ENCODE results near the gene OSBPL6.

The OSBPL6 gene

DNA sequence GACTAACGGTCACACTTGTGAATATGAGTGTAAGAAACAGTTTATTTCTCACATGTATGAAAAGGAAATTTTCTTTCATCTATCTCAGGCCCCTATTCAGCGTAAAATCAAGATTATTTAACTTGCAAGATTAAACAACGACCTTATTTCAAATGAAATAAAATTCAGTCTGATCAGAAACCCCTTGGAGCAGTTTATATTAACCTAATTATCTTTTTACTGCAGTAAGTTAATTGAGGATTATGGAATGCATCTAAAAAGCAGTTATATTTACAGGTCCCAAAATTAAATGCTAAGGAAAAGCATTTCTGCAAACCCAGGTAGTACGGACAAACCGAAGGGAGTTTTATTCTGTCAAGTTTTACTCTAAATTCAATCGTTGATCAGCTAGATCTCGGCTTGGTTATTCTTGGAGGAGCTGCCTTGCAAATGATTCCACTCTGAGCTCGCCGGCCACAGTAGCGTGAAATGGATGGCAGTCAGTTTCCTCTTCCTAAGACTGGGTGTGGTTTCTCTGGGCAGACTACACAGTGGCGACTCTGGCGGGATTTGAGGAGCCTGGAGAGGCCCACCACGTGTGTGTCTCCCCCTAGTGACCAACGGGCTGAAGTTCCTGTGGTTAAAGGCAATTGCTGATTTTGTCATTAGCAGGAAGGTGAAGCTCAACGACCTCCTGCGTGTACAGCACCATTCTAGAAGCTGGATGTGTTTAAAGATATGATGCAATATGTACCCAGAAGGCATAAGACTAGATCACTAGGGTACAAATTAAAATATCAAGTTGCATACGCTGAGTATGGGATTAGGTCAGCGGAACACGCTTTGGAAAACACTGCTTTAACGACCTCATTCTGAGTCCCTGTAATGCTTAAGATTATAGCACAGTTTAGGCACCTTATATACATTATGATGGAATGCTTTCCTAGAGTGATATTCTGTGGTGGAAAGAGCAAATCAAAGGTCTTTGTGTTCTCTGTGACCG lies 220.2 kb downstream of the OSBPL6 start (continued):
- TF ChIP-seq, protein P1, sequence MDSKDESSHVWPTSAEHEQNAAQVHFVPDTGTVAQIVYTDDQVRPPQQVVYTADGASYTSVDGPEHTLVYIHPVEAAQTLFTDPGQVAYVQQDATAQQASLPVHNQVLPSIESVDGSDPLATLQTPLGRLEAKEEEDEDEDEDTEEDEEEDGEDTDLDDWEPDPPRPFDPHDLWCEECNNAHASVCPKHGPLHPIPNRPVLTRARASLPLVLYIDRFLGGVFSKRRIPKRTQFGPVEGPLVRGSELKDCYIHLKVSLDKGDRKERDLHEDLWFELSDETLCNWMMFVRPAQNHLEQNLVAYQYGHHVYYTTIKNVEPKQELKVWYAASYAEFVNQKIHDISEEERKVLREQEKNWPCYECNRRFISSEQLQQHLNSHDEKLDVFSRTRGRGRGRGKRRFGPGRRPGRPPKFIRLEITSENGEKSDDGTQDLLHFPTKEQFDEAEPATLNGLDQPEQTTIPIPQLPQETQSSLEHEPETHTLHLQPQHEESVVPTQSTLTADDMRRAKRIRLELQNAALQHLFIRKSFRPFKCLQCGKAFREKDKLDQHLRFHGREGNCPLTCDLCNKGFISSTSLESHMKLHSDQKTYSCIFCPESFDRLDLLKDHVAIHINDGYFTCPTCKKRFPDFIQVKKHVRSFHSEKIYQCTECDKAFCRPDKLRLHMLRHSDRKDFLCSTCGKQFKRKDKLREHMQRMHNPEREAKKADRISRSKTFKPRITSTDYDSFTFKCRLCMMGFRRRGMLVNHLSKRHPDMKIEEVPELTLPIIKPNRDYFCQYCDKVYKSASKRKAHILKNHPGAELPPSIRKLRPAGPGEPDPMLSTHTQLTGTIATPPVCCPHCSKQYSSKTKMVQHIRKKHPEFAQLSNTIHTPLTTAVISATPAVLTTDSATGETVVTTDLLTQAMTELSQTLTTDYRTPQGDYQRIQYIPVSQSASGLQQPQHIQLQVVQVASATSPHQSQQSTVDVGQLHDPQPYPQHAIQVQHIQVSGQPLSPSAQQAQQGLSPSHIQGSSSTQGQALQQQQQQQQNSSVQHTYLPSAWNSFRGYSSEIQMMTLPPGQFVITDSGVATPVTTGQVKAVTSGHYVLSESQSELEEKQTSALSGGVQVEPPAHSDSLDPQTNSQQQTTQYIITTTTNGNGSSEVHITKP (tag by site-specific recombination; IDR thresholded peaks at IDR 0.05): peak; percentile 50
- TF ChIP-seq, protein P2, sequence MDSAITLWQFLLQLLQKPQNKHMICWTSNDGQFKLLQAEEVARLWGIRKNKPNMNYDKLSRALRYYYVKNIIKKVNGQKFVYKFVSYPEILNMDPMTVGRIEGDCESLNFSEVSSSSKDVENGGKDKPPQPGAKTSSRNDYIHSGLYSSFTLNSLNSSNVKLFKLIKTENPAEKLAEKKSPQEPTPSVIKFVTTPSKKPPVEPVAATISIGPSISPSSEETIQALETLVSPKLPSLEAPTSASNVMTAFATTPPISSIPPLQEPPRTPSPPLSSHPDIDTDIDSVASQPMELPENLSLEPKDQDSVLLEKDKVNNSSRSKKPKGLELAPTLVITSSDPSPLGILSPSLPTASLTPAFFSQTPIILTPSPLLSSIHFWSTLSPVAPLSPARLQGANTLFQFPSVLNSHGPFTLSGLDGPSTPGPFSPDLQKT (IDR thresholded peaks at IDR 0.05; ENCODE audit: borderline replicate concordance, low read depth, low read length): no peak
- TF ChIP-seq ZNF16 (tag by site-specific recombination; IDR thresholded peaks at IDR 0.05; ENCODE audit: low read depth): no peak
- TF ChIP-seq OVOL3 (tag by site-specific recombination; IDR thresholded peaks at IDR 0.05): peak; percentile 40; the same call in 1 of the 2 replicates
- TF ChIP-seq ZNF155 (tag by site-specific recombination; IDR thresholded peaks at IDR 0.05): no peak
- no peak for TF ChIP-seq MYNN (tag by site-specific recombination; IDR thresholded peaks at IDR 0.05; ENCODE audit: borderline replicate concordance)
- TF ChIP-seq, protein P3, sequence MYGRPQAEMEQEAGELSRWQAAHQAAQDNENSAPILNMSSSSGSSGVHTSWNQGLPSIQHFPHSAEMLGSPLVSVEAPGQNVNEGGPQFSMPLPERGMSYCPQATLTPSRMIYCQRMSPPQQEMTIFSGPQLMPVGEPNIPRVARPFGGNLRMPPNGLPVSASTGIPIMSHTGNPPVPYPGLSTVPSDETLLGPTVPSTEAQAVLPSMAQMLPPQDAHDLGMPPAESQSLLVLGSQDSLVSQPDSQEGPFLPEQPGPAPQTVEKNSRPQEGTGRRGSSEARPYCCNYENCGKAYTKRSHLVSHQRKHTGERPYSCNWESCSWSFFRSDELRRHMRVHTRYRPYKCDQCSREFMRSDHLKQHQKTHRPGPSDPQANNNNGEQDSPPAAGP (tag by site-specific recombination; IDR thresholded peaks at IDR 0.05): peak; percentile 66; the same call in 1 of the 2 replicates
- peak; percentile 96 for TF ChIP-seq ZNF24 (tag by site-specific recombination; IDR thresholded peaks at IDR 0.05)
- no peak for TF ChIP-seq ZFHX2 (tag by site-specific recombination; conservative IDR thresholded peaks at IDR 0.05)
- TF ChIP-seq ZNF707 (tag by site-specific recombination; IDR thresholded peaks at IDR 0.05): no peak
- no peak for TF ChIP-seq ZNF354C (tag by site-specific recombination; IDR thresholded peaks at IDR 0.05; ENCODE audit: borderline replicate concordance, low read depth)
- no peak for TF ChIP-seq ZNF248 (tag by site-specific recombination; IDR thresholded peaks at IDR 0.05)
- no peak for TF ChIP-seq ZNF529 (tag by site-specific recombination; IDR thresholded peaks at IDR 0.05; ENCODE audit: insufficient replicate concordance)
- TF ChIP-seq, protein P4, sequence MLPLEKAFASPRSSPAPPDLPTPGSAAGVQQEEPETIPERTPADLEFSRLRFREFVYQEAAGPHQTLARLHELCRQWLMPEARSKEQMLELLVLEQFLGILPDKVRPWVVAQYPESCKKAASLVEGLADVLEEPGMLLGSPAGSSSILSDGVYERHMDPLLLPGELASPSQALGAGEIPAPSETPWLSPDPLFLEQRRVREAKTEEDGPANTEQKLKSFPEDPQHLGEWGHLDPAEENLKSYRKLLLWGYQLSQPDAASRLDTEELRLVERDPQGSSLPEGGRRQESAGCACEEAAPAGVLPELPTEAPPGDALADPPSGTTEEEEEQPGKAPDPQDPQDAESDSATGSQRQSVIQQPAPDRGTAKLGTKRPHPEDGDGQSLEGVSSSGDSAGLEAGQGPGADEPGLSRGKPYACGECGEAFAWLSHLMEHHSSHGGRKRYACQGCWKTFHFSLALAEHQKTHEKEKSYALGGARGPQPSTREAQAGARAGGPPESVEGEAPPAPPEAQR (tag by site-specific recombination; IDR thresholded peaks at IDR 0.05): 0 out of 2 replicates have a peak, but pooled peaks have one; percentile 20
- no peak for TF ChIP-seq ZNF169 (tag by site-specific recombination; IDR thresholded peaks at IDR 0.05)
- no peak for TF ChIP-seq HOXA7 (CRISPR knock-in tag; IDR thresholded peaks at IDR 0.05; ENCODE audit: borderline replicate concordance)
- no peak for TF ChIP-seq ZNF274 (IDR thresholded peaks at IDR 0.05; ENCODE audit: low read length)
- no peak for TF ChIP-seq ZNF274 (tag by site-specific recombination; IDR thresholded peaks at IDR 0.05; ENCODE audit: borderline replicate concordance)
- TF ChIP-seq ZNF311 (tag by site-specific recombination; IDR thresholded peaks at IDR 0.05; ENCODE audit: borderline replicate concordance): no peak
- TF ChIP-seq ZBTB48 (tag by site-specific recombination; IDR thresholded peaks at IDR 0.05): no peak; the same call in 1 of the 2 replicates
- 0 out of 2 replicates have a peak, but pooled peaks have one; percentile 76 for TF ChIP-seq ZNF785 (tag by site-specific recombination; IDR thresholded peaks at IDR 0.05)
- TF ChIP-seq ZNF221 (tag by site-specific recombination; IDR thresholded peaks at IDR 0.05; ENCODE audit: borderline replicate concordance): no peak
- TF ChIP-seq, protein P5, sequence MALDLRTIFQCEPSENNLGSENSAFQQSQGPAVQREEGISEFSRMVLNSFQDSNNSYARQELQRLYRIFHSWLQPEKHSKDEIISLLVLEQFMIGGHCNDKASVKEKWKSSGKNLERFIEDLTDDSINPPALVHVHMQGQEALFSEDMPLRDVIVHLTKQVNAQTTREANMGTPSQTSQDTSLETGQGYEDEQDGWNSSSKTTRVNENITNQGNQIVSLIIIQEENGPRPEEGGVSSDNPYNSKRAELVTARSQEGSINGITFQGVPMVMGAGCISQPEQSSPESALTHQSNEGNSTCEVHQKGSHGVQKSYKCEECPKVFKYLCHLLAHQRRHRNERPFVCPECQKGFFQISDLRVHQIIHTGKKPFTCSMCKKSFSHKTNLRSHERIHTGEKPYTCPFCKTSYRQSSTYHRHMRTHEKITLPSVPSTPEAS (tag by site-specific recombination; IDR thresholded peaks at IDR 0.05): peak; percentile 28; the same call in 1 of the 2 replicates
- TF ChIP-seq ZNF394 (tag by site-specific recombination; IDR thresholded peaks at IDR 0.05; ENCODE audit: borderline replicate concordance): peak; percentile 77
- TF ChIP-seq SCRT1 (tag by site-specific recombination; IDR thresholded peaks at IDR 0.05; ENCODE audit: borderline replicate concordance): no peak
- TF ChIP-seq, protein P6, sequence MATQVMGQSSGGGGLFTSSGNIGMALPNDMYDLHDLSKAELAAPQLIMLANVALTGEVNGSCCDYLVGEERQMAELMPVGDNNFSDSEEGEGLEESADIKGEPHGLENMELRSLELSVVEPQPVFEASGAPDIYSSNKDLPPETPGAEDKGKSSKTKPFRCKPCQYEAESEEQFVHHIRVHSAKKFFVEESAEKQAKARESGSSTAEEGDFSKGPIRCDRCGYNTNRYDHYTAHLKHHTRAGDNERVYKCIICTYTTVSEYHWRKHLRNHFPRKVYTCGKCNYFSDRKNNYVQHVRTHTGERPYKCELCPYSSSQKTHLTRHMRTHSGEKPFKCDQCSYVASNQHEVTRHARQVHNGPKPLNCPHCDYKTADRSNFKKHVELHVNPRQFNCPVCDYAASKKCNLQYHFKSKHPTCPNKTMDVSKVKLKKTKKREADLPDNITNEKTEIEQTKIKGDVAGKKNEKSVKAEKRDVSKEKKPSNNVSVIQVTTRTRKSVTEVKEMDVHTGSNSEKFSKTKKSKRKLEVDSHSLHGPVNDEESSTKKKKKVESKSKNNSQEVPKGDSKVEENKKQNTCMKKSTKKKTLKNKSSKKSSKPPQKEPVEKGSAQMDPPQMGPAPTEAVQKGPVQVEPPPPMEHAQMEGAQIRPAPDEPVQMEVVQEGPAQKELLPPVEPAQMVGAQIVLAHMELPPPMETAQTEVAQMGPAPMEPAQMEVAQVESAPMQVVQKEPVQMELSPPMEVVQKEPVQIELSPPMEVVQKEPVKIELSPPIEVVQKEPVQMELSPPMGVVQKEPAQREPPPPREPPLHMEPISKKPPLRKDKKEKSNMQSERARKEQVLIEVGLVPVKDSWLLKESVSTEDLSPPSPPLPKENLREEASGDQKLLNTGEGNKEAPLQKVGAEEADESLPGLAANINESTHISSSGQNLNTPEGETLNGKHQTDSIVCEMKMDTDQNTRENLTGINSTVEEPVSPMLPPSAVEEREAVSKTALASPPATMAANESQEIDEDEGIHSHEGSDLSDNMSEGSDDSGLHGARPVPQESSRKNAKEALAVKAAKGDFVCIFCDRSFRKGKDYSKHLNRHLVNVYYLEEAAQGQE (tag by site-specific recombination; IDR thresholded peaks at IDR 0.05): no peak

Measured in HEK293 (cell line).